Gastrocnemius medialis (tissue), 4 donors: ENCODE data around the gene NR2C2.

ENCODE experiments used
- CTCF ChIP-seq, 5 experiments: fragments of 450-650 bp in 3 of 5; fragments of 200-600 bp in 2 of 5; sonication (generic) in 2 of 5; IDR thresholded peaks in 4 of 5; conservative IDR thresholded peaks in 1 of 5; 1 replicate in 4 of 5; 2 replicates in 1 of 5; pipeline ENCODE4 v1.5.1; 2016 to 2019; ENCODE audit warnings: antibody characterized with exemption in 5 of 5, mild to moderate bottlenecking in 3 of 5, moderate library complexity in 3 of 5
- POLR2A ChIP-seq, 2 donors: fragments of 450-650 bp; IDR thresholded peaks; one replicate each; pipeline ENCODE4 v1.6.1; 2017; ENCODE audit warnings: antibody characterized with exemption in 2 of 2, mild to moderate bottlenecking in 2 of 2, moderate library complexity in 2 of 2

GRCh38 chr3:15092686-15093085 is 145.3 kb downstream of the NR2C2 start:
- TF ChIP-seq CTCF (IDR thresholded peaks at IDR 0.05 in 4 of 5, conservative IDR thresholded peaks at IDR 0.05 in 1 of 5) = no peak
- no peak for TF ChIP-seq POLR2A (IDR thresholded peaks at IDR 0.05)
